GM10248 (cell line): ENCODE measurements around the gene HMCN1.

Experiments used
- CTCF ChIA-PET: fragments of 300-600 bp; sonication (Branson Sonifier 250); formaldehyde crosslinking; extraction: SDS; loops from one replicate; lab custom pipeline; 2021; ENCODE audit warnings: antibody characterized with exemption; lab: Yijun Ruan, JAX
- POLR2A ChIA-PET: fragments of 350-650 bp; sonication (Branson Sonifier 250); formaldehyde crosslinking; extraction: SDS; loops from one replicate; lab custom pipeline; 2020; ENCODE audit warnings: antibody characterized with exemption; lab: Yijun Ruan, JAX
- DNase-seq: peaks from one replicate; pipeline ENCODE4 v3.0.0; 2012; ENCODE audit errors: extremely low spot score
- CTCF ChIP-seq: IDR thresholded peaks from 2 replicates; pipeline ENCODE4 v1.5.1; 2012; ENCODE audit warnings: mild to moderate bottlenecking, low read depth; ENCODE audit errors: extremely low read depth, missing control alignments, control extremely low read depth

Gene HMCN1

GRCh38 chr1:186215636-186216035, 481.4 kb downstream of the HMCN1 start:
- POLR2A ChIA-PET: no interaction called here
- DNase-seq: no peak
- CTCF ChIA-PET: interaction anchor here (2.1 kb wide), 1 partner anchor 13 kb away, joined by 7 read pairs; no protein-coding TSS in a partner anchor
- TF ChIP-seq CTCF: no peak

- ChIA-PET CTCF (interaction anchor here (0.9 kb wide), 1 partner anchor 17 kb away, joined by 3 read pairs; no protein-coding TSS in a partner anchor), POLR2A (no interaction called here)
- TF ChIP-seq CTCF: no peak
- DNase-seq: no peak
Measured at GRCh38 chr1:186218654-186219352, 484.6 kb downstream of the HMCN1 start.

- no peak for DNase-seq
- POLR2A ChIA-PET: no interaction called here
- TF ChIP-seq CTCF: no peak
- CTCF ChIA-PET: interaction anchor here (1.8 kb wide), 1 partner anchor 9 kb away, joined by 5 read pairs; no protein-coding TSS in a partner anchor
Measured at GRCh38 chr1:186220067-186220466, 485.9 kb downstream of the HMCN1 start.

GRCh38 chr1:186220911-186221310, 486.7 kb downstream of the HMCN1 start:
- CTCF ChIA-PET: interaction anchor here (1.8 kb wide), 1 partner anchor 8 kb away, joined by 5 read pairs; no protein-coding TSS in a partner anchor
- TF ChIP-seq CTCF: no peak
- no peak for DNase-seq
- POLR2A ChIA-PET: no interaction called here

GRCh38 chr1:186225096-186225495, 490.9 kb downstream of the HMCN1 start:
- ChIA-PET CTCF (no interaction called here), POLR2A (no interaction called here)
- no peak for TF ChIP-seq CTCF
- DNase-seq: no peak

- TF ChIP-seq CTCF: no peak
- no peak for DNase-seq
- POLR2A ChIA-PET: no interaction called here
- CTCF ChIA-PET: interaction anchor here (1.3 to 2.9 kb wide), 3 partner anchors 9 to 37 kb away, joined by 3 to 7 read pairs (median 5); no protein-coding TSS in a partner anchor
Measured at GRCh38 chr1:186228749-186229148, 494.6 kb downstream of the HMCN1 start.
